SK-N-MC (cell line): ENCODE measurements around the gene NKD2.

Source experiments
- DNase-seq: peaks from one replicate; pipeline ENCODE4 v3.0.0-alpha.2; 2011; ENCODE audit warnings: low read depth, low spot score
- H3K27ac ChIP-seq: fragments of 200-600 bp; sonication (generic); 2 replicates; pipeline ENCODE4 v1.5.1; 2016; ENCODE audit warnings: mixed run types
- H3K36me3 ChIP-seq: fragments of 200-600 bp; sonication (generic); 2 replicates; pipeline ENCODE4 v1.6.1; 2017; ENCODE audit warnings: antibody characterized with exemption, low read length, mixed read lengths; ENCODE audit not compliant: insufficient read depth
- H3K4me3 ChIP-seq: fragments of 200-600 bp; sonication (generic); 2 replicates; pipeline ENCODE4 v1.5.1; 2016
- H3K9ac ChIP-seq: fragments of 200-600 bp; sonication (generic); 2 replicates; pipeline ENCODE4 v1.8.0; 2017; ENCODE audit warnings: mixed run types, mixed read lengths; ENCODE audit not compliant: insufficient read length
- H3K9me3 ChIP-seq: fragments of 200-600 bp; sonication (generic); 2 replicates; pipeline ENCODE4 v1.6.1; 2017; ENCODE audit warnings: low read depth, mild to moderate bottlenecking, antibody characterized with exemption, low read length, moderate library complexity, mixed read lengths
- EZH2 ChIP-seq: fragments of 200-600 bp; sonication (generic); IDR thresholded peaks from one replicate; pipeline ENCODE4 v1.6.1; 2017; ENCODE audit warnings: antibody characterized with exemption
- FOXP2 ChIP-seq: optimal IDR thresholded peaks from 2 replicates; pipeline ENCODE3; 2011; ENCODE audit warnings: mild to moderate bottlenecking, moderate library complexity; ENCODE audit not compliant: insufficient read depth; ENCODE audit errors: extremely low read length, control extremely low read depth
- POLR2AphosphoS5 ChIP-seq: IDR thresholded peaks from 2 replicates; pipeline ENCODE4 v1.6.1; 2012; ENCODE audit warnings: mild to moderate bottlenecking, low read depth, low read length, borderline replicate concordance

The NKD2 gene

GRCh38 chr5:1043327-1043726 lies 34.7 kb downstream of the NKD2 start:
- no peak for DNase-seq
- H3K27ac ChIP-seq, result no peak overlapping the region
- H3K4me3 ChIP-seq, result no peak overlapping the region
- no peak overlapping the region for H3K9ac ChIP-seq
- H3K36me3 ChIP-seq, result no peaks in the 10 kb centered on the region
- H3K9me3 ChIP-seq, result 0 out of 2 replicates have a peak, but pooled peaks cover 5% of the 10 kb centered on the region
- TF ChIP-seq POLR2AphosphoS5 (no peak), EZH2 (no peak), FOXP2 (no peak)

GRCh38 chr5:1044117-1044516 lies 35.5 kb downstream of the NKD2 start:
- TF ChIP-seq FOXP2, result no peak
- TF ChIP-seq POLR2AphosphoS5, result no peak
- TF ChIP-seq EZH2, result no peak
- H3K4me3 ChIP-seq, result no peak overlapping the region
- DNase-seq, result no peak
- H3K9ac ChIP-seq, result no peak overlapping the region
- 0 out of 2 replicates have a peak, but pooled peaks cover 5% of the 10 kb centered on the region for H3K9me3 ChIP-seq
- no peak overlapping the region for H3K27ac ChIP-seq
- no peaks in the 10 kb centered on the region for H3K36me3 ChIP-seq

- H3K4me3 ChIP-seq, result no peak overlapping the region
- no peaks in the 10 kb centered on the region for H3K9me3 ChIP-seq
- H3K36me3 ChIP-seq, result no peaks in the 10 kb centered on the region
- no peak for DNase-seq
- H3K27ac ChIP-seq, result no peak overlapping the region
- no peak overlapping the region for H3K9ac ChIP-seq
- TF ChIP-seq EZH2 (no peak), FOXP2 (no peak), POLR2AphosphoS5 (no peak)
Observed at GRCh38 chr5:1045960-1046560, 37.5 kb downstream of the NKD2 start.

- Histone ChIP-seq H3K4me3 (no peak overlapping the region), H3K9ac (no peak overlapping the region), H3K36me3 (no peaks in the 10 kb centered on the region), H3K9me3 (no peaks in the 10 kb centered on the region), H3K27ac (no peak overlapping the region)
- TF ChIP-seq POLR2AphosphoS5 (no peak; the same call in 1 of the 2 replicates), FOXP2 (no peak), EZH2 (no peak)
- no peak for DNase-seq
Observed at GRCh38 chr5:1047332-1047965, 38.8 kb downstream of the NKD2 start.

- TF ChIP-seq EZH2 (no peak), FOXP2 (no peak), POLR2AphosphoS5 (no peak)
- no peak overlapping the region for H3K4me3 ChIP-seq
- DNase-seq, result no peak
- no peak overlapping the region for H3K9ac ChIP-seq
- H3K27ac ChIP-seq, result no peak overlapping the region
- no peaks in the 10 kb centered on the region for H3K9me3 ChIP-seq
- H3K36me3 ChIP-seq, result no peaks in the 10 kb centered on the region
Observed at GRCh38 chr5:1048162-1048721, 39.6 kb downstream of the NKD2 start.

GRCh38 chr5:1048861-1049838 lies 40.5 kb downstream of the NKD2 start:
- Histone ChIP-seq H3K4me3 (no peak overlapping the region), H3K9ac (no peak overlapping the region), H3K27ac (no peak overlapping the region), H3K36me3 (no peaks in the 10 kb centered on the region), H3K9me3 (no peaks in the 10 kb centered on the region)
- TF ChIP-seq FOXP2, result no peak
- no peak for TF ChIP-seq EZH2
- no peak for DNase-seq

- TF ChIP-seq FOXP2 (no peak), EZH2 (no peak), POLR2AphosphoS5 (no peak)
- no peaks in the 10 kb centered on the region for H3K9me3 ChIP-seq
- H3K9ac ChIP-seq, result no peak overlapping the region
- no peaks in the 10 kb centered on the region; the same call in 1 of the 2 replicates for H3K36me3 ChIP-seq
- DNase-seq, result no peak
- H3K27ac ChIP-seq, result no peak overlapping the region
- H3K4me3 ChIP-seq, result no peak overlapping the region
Observed at GRCh38 chr5:1050423-1051365, 42.1 kb downstream of the NKD2 start.

GRCh38 chr5:1051366-1051720 lies 42.7 kb downstream of the NKD2 start:
- no peak for TF ChIP-seq EZH2
- no peak for TF ChIP-seq FOXP2
- TF ChIP-seq POLR2AphosphoS5, result no peak
- H3K9ac ChIP-seq, result no peak overlapping the region

More at GRCh38 chr5:1051366-1051720, 42.7 kb downstream of the NKD2 start:
- no peak overlapping the region for H3K4me3 ChIP-seq
- H3K27ac ChIP-seq, result no peak overlapping the region
- no peak for DNase-seq
- H3K9me3 ChIP-seq, result no peaks in the 10 kb centered on the region
- H3K36me3 ChIP-seq, result no peaks in the 10 kb centered on the region; the same call in 1 of the 2 replicates
